ENCODE results near the gene ADD1.

The ADD1 gene

GRCh38 chr4:2818351-2818939 is 25.2 kb upstream of the ADD1 start:
- Histone ChIP-seq H3K4me3 (ENCODE audit: low read length) (peak overlapping the region; percentile 60), H3K27me3 (ENCODE audit: insufficient read depth, low read length) (peaks cover 9% of the 10 kb centered on the region; the same call in 1 of the 2 replicates), H3K9me3 (ENCODE audit: insufficient read depth, low read depth, low read length) (no peaks in the 10 kb centered on the region), H3K36me3 (ENCODE audit: insufficient read depth, low read depth, low read length) (peaks cover 22% of the 10 kb centered on the region), H3K27ac (ENCODE audit: low read length) (no peak overlapping the region), H3K9ac (ENCODE audit: low read depth, low read length) (peak overlapping the region; percentile 69), H3K4me1 (ENCODE audit: insufficient read depth, low read length) (no peaks in the 10 kb centered on the region)

GRCh38 chr4:2819244-2820215 is 24.1 kb upstream of the ADD1 start:
- H3K27me3 ChIP-seq (ENCODE audit: insufficient read depth, low read length) = peaks cover 9% of the 10 kb centered on the region; the same call in 1 of the 2 replicates
- peaks cover 28% of the 10 kb centered on the region for H3K36me3 ChIP-seq (ENCODE audit: insufficient read depth, low read depth, low read length)
- no peaks in the 10 kb centered on the region for H3K9me3 ChIP-seq (ENCODE audit: insufficient read depth, low read depth, low read length)
- H3K27ac ChIP-seq (ENCODE audit: low read length) = no peak overlapping the region
- peak overlapping the region; percentile 60; the same call in 1 of the 2 replicates for H3K4me3 ChIP-seq (ENCODE audit: low read length)
- H3K9ac ChIP-seq (ENCODE audit: low read depth, low read length) = no peak overlapping the region; the same call in 1 of the 2 replicates
- H3K4me1 ChIP-seq (ENCODE audit: insufficient read depth, low read length) = no peaks in the 10 kb centered on the region

- H3K9me3 ChIP-seq (ENCODE audit: insufficient read depth, low read depth, low read length) = no peaks in the 10 kb centered on the region
- H3K9ac ChIP-seq (ENCODE audit: low read depth, low read length) = no peak overlapping the region
- no peak overlapping the region for H3K27ac ChIP-seq (ENCODE audit: low read length)
- H3K4me1 ChIP-seq (ENCODE audit: insufficient read depth, low read length) = no peaks in the 10 kb centered on the region
- H3K36me3 ChIP-seq (ENCODE audit: insufficient read depth, low read depth, low read length) = peaks cover 35% of the 10 kb centered on the region
- H3K4me3 ChIP-seq (ENCODE audit: low read length) = no peak overlapping the region
- H3K27me3 ChIP-seq (ENCODE audit: insufficient read depth, low read length) = peaks cover 9% of the 10 kb centered on the region; the same call in 1 of the 2 replicates
These were observed 23.2 kb upstream of the ADD1 start for GRCh38 chr4:2820216-2820982.

- Histone ChIP-seq H3K9ac (ENCODE audit: low read depth, low read length) (no peak overlapping the region), H3K4me3 (ENCODE audit: low read length) (no peak overlapping the region), H3K9me3 (ENCODE audit: insufficient read depth, low read depth, low read length) (no peaks in the 10 kb centered on the region), H3K36me3 (ENCODE audit: insufficient read depth, low read depth, low read length) (peaks cover 55% of the 10 kb centered on the region), H3K27ac (ENCODE audit: low read length) (no peak overlapping the region), H3K27me3 (ENCODE audit: insufficient read depth, low read length) (no peaks in the 10 kb centered on the region), H3K4me1 (ENCODE audit: insufficient read depth, low read length) (no peaks in the 10 kb centered on the region)
These were observed 21.0 kb upstream of the ADD1 start for GRCh38 chr4:2822461-2823300.

GRCh38 chr4:2823301-2823670 is 20.4 kb upstream of the ADD1 start:
- Histone ChIP-seq H3K4me1 (ENCODE audit: insufficient read depth, low read length) (no peaks in the 10 kb centered on the region), H3K9ac (ENCODE audit: low read depth, low read length) (no peak overlapping the region), H3K9me3 (ENCODE audit: insufficient read depth, low read depth, low read length) (no peaks in the 10 kb centered on the region), H3K27ac (ENCODE audit: low read length) (no peak overlapping the region), H3K4me3 (ENCODE audit: low read length) (no peak overlapping the region), H3K27me3 (ENCODE audit: insufficient read depth, low read length) (no peaks in the 10 kb centered on the region), H3K36me3 (ENCODE audit: insufficient read depth, low read depth, low read length) (peaks cover 58% of the 10 kb centered on the region)

GRCh38 chr4:2823671-2824328 is 19.8 kb upstream of the ADD1 start:
- H3K27ac ChIP-seq (ENCODE audit: low read length) = no peak overlapping the region
- no peaks in the 10 kb centered on the region for H3K4me1 ChIP-seq (ENCODE audit: insufficient read depth, low read length)
- no peaks in the 10 kb centered on the region for H3K9me3 ChIP-seq (ENCODE audit: insufficient read depth, low read depth, low read length)
- H3K36me3 ChIP-seq (ENCODE audit: insufficient read depth, low read depth, low read length) = peaks cover 63% of the 10 kb centered on the region
- no peaks in the 10 kb centered on the region for H3K27me3 ChIP-seq (ENCODE audit: insufficient read depth, low read length)
- no peak overlapping the region for H3K9ac ChIP-seq (ENCODE audit: low read depth, low read length)
- H3K4me3 ChIP-seq (ENCODE audit: low read length) = no peak overlapping the region

- H3K9ac ChIP-seq (ENCODE audit: low read depth, low read length) = no peak overlapping the region
These were observed 19.3 kb upstream of the ADD1 start for GRCh38 chr4:2824329-2824835.

GRCh38 chr4:2824836-2825381 is 18.7 kb upstream of the ADD1 start:
- H3K4me3 ChIP-seq (ENCODE audit: low read length) = no peak overlapping the region
- no peaks in the 10 kb centered on the region for H3K9me3 ChIP-seq (ENCODE audit: insufficient read depth, low read depth, low read length)
- H3K27ac ChIP-seq (ENCODE audit: low read length) = no peak overlapping the region
- no peaks in the 10 kb centered on the region for H3K27me3 ChIP-seq (ENCODE audit: insufficient read depth, low read length)
- H3K36me3 ChIP-seq (ENCODE audit: insufficient read depth, low read depth, low read length) = peaks cover 66% of the 10 kb centered on the region
- H3K9ac ChIP-seq (ENCODE audit: low read depth, low read length) = no peak overlapping the region
- H3K4me1 ChIP-seq (ENCODE audit: insufficient read depth, low read length) = no peaks in the 10 kb centered on the region

More at GRCh38 chr4:2824329-2824835, 19.3 kb upstream of the ADD1 start:
- Histone ChIP-seq H3K4me1 (ENCODE audit: insufficient read depth, low read length) (no peaks in the 10 kb centered on the region), H3K9me3 (ENCODE audit: insufficient read depth, low read depth, low read length) (no peaks in the 10 kb centered on the region), H3K4me3 (ENCODE audit: low read length) (no peak overlapping the region), H3K36me3 (ENCODE audit: insufficient read depth, low read depth, low read length) (peaks cover 66% of the 10 kb centered on the region), H3K27ac (ENCODE audit: low read length) (no peak overlapping the region), H3K27me3 (ENCODE audit: insufficient read depth, low read length) (no peaks in the 10 kb centered on the region)

GRCh38 chr4:2825740-2826139 is 17.9 kb upstream of the ADD1 start:
- Histone ChIP-seq H3K36me3 (ENCODE audit: insufficient read depth, low read depth, low read length) (peaks cover 67% of the 10 kb centered on the region), H3K9ac (ENCODE audit: low read depth, low read length) (no peak overlapping the region), H3K9me3 (ENCODE audit: insufficient read depth, low read depth, low read length) (no peaks in the 10 kb centered on the region), H3K27me3 (ENCODE audit: insufficient read depth, low read length) (no peaks in the 10 kb centered on the region), H3K4me3 (ENCODE audit: low read length) (no peak overlapping the region), H3K27ac (ENCODE audit: low read length) (no peak overlapping the region), H3K4me1 (ENCODE audit: insufficient read depth, low read length) (no peaks in the 10 kb centered on the region)

- H3K4me1 ChIP-seq (ENCODE audit: insufficient read depth, low read length) = no peaks in the 10 kb centered on the region
- H3K9ac ChIP-seq (ENCODE audit: low read depth, low read length) = no peak overlapping the region
- no peaks in the 10 kb centered on the region for H3K9me3 ChIP-seq (ENCODE audit: insufficient read depth, low read depth, low read length)
- H3K27me3 ChIP-seq (ENCODE audit: insufficient read depth, low read length) = no peaks in the 10 kb centered on the region
- H3K27ac ChIP-seq (ENCODE audit: low read length) = no peak overlapping the region
- no peak overlapping the region for H3K4me3 ChIP-seq (ENCODE audit: low read length)
- H3K36me3 ChIP-seq (ENCODE audit: insufficient read depth, low read depth, low read length) = peaks cover 73% of the 10 kb centered on the region
These were observed 16.4 kb upstream of the ADD1 start for GRCh38 chr4:2827071-2827873.
